Nephron (organoid): ENCODE results near the gene CACNA1C.

Experiments
- H3K27ac Mint-ChIP-seq, 3 experiments: 2 replicates each; pipeline ENCODE4 v1.8.0; 2020; ENCODE audit warnings: mixed read lengths in 3 of 3, mild to moderate bottlenecking in 2 of 3, moderate library complexity in 1 of 3
- H3K27me3 Mint-ChIP-seq: 2 replicates; pipeline ENCODE4 v1.8.0; 2021; ENCODE audit warnings: low read depth, mild to moderate bottlenecking, moderate library complexity, mixed read lengths
- H3K36me3 Mint-ChIP-seq: 2 replicates; pipeline ENCODE4 v1.8.0; 2020; ENCODE audit warnings: low read depth, mixed read lengths
- H3K4me1 Mint-ChIP-seq: 2 replicates; pipeline ENCODE4 v1.8.0; 2020; ENCODE audit warnings: mixed read lengths
- H3K4me3 Mint-ChIP-seq, 3 experiments: 2 replicates each; pipeline ENCODE4 v1.8.0; 2020; ENCODE audit warnings: mild to moderate bottlenecking in 3 of 3, mixed read lengths in 3 of 3, moderate library complexity in 2 of 3
- H3K9me3 Mint-ChIP-seq: 2 replicates; pipeline ENCODE4 v1.8.0; 2020; ENCODE audit warnings: mixed read lengths
- CTCF ChIP-seq, 3 experiments: fragments of 200-600 bp; sonication (generic); IDR thresholded peaks; one replicate each; pipeline ENCODE4 v1.5.0; 2021; ENCODE audit warnings: antibody characterized with exemption in 3 of 3; ENCODE audit not compliant: unreplicated experiment in 3 of 3

The CACNA1C gene

DNA sequence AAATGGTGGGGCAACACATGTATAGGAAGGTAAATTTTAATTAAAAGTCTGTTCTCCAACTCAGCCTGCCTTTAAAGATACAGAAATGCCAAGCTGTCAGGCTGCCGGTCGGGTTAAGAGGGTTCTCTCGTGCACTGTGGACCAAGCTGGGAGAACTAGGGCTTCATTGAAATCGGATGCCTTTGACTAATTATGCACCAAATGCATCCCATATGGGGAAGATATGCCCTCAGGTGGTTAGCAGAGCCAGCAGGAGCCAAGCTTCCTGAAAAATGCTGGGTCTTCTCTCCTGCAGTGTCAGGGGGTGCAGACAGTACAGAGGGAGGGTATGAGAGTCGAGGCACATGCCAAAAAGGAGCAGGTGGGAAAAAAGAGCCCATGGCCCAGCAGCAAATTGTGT, 236.1 kb downstream of the CACNA1C start:
- H3K4me1 Mint-ChIP-seq, result peaks cover 65% of the 10 kb centered on the region
- H3K4me3 Mint-ChIP-seq, result no peak overlapping the region
- H3K27ac Mint-ChIP-seq, result no peak overlapping the region
- H3K27me3 Mint-ChIP-seq, result peaks cover 10% of the 10 kb centered on the region
- TF ChIP-seq CTCF (IDR thresholded peaks at IDR 0.05; ENCODE audit: unreplicated experiment in 3 of 3), result no peak
- H3K36me3 Mint-ChIP-seq, result no peaks in the 10 kb centered on the region
- H3K9me3 Mint-ChIP-seq, result no peaks in the 10 kb centered on the region

- TF ChIP-seq CTCF (IDR thresholded peaks at IDR 0.05; ENCODE audit: unreplicated experiment in 3 of 3), result no peak
- Mint-ChIP-seq H3K9me3 (no peaks in the 10 kb centered on the region), H3K4me3 (no peak overlapping the region), H3K27ac (no peak overlapping the region), H3K27me3 (peaks cover 10% of the 10 kb centered on the region), H3K36me3 (no peaks in the 10 kb centered on the region), H3K4me1 (peaks cover 63% of the 10 kb centered on the region)
These were observed 236.7 kb downstream of the CACNA1C start for GRCh38 chr12:2289525-2289924.

- Mint-ChIP-seq H3K9me3 (no peaks in the 10 kb centered on the region), H3K27me3 (peaks cover 10% of the 10 kb centered on the region), H3K27ac (no peak overlapping the region), H3K36me3 (no peaks in the 10 kb centered on the region), H3K4me1 (peaks cover 60% of the 10 kb centered on the region), H3K4me3 (no peak overlapping the region)
- TF ChIP-seq CTCF (IDR thresholded peaks at IDR 0.05; ENCODE audit: unreplicated experiment in 3 of 3), result no peak
These were observed 237.3 kb downstream of the CACNA1C start for GRCh38 chr12:2290091-2290490.

DNA sequence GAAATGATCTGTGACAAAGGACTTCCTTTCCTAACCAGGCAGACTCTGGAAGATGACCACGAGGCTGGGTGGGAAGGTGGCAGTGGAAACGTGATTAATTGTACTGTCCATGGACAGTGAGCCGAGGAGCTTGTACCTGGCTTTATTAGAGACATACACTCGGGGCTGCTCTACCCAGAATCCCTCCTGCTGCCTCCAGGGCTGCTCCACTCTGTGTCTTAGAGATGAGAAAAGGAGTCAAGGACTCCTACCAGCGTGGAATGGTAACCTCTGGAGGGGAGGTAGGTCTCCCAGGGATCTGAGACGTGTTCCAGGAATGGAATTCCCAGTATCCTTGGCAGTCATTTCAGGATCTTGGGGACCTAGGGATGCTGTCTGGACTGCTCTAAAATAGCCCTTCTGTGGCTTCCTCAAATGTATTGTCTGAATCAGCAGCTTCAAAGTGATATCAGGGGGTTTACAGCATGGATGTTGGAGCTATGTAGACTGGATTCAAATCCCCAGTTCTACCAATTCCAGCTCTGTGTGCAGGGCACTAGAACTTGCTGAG, 237.8 kb downstream of the CACNA1C start:
- H3K4me1 Mint-ChIP-seq, result peaks cover 57% of the 10 kb centered on the region
- TF ChIP-seq CTCF (IDR thresholded peaks at IDR 0.05; ENCODE audit: unreplicated experiment in 3 of 3), result no peak
- H3K9me3 Mint-ChIP-seq, result no peaks in the 10 kb centered on the region
- no peak overlapping the region for H3K4me3 Mint-ChIP-seq
- H3K27ac Mint-ChIP-seq, result no peak overlapping the region
- H3K27me3 Mint-ChIP-seq, result peaks cover 13% of the 10 kb centered on the region
- no peaks in the 10 kb centered on the region for H3K36me3 Mint-ChIP-seq

DNA sequence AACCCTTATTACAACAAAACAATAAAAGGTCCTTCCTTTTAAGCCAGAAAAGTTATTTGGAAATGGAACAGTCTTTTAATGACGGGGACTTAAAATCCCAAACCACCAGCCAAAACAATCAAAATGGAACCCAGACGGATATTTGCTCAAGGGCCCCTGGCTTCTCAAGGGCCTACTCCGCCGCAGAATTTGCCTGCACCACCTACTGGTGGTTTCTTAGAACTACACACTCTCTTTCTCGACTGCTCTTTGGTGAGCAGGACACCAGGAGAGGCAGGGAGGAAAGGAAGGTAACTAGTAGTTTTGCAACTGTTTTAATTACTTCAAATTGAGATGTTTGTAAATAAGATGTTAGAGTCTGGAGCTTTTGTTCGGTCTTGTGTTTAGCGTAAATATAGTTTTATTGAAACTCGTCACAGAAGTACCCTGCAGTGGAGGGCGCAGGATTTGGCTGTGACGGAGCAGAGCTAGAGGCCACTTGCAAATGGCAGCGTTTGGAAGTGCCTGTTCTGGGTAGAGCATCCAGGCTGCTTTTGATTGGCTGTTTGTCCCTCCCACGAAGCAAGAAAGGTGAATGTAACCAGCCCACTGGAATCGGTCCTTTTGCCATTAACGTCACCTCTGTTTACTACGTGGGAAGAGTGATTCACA, 238.5 kb downstream of the CACNA1C start:
- Mint-ChIP-seq H3K36me3 (no peaks in the 10 kb centered on the region), H3K27ac (no peak overlapping the region), H3K9me3 (no peaks in the 10 kb centered on the region), H3K27me3 (peaks cover 13% of the 10 kb centered on the region), H3K4me1 (peaks cover 56% of the 10 kb centered on the region), H3K4me3 (no peak overlapping the region)
- TF ChIP-seq CTCF (IDR thresholded peaks at IDR 0.05; ENCODE audit: unreplicated experiment in 3 of 3), result peak; percentile 47 to 78 (median 65)

DNA sequence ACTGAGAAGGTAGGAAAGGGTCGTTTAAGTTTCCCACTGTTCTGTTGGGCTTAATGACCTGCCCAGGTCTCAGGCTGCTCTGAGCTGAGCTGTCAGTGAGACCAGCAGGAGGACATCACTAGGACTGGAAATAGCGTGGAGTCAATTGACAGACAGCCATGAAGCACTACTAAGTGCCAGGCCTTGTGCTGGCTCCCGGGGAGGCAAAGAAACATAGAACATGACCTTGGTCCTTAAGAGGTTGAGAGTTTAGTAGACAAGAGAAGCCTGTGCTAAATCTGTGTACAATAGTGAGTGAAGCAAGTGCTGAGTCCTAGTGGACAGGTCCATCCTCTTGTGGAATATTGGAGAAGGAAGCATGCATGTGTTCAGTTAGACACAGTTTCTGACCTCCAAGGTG, 239.2 kb downstream of the CACNA1C start:
- TF ChIP-seq CTCF (IDR thresholded peaks at IDR 0.05; ENCODE audit: unreplicated experiment in 3 of 3), result no peak
- H3K27ac Mint-ChIP-seq, result no peak overlapping the region
- peaks cover 56% of the 10 kb centered on the region for H3K4me1 Mint-ChIP-seq
- H3K36me3 Mint-ChIP-seq, result no peaks in the 10 kb centered on the region
- no peak overlapping the region for H3K4me3 Mint-ChIP-seq
- no peaks in the 10 kb centered on the region for H3K9me3 Mint-ChIP-seq
- H3K27me3 Mint-ChIP-seq, result peaks cover 13% of the 10 kb centered on the region
